RPMI8226 (cell line): ENCODE data around the gene INO80C.
"Not testable (repeated sequence)": the region's sequence is repeated elsewhere in the genome, so short reads cannot be mapped to it uniquely, and the experiment has no call there.

Source experiments
- DNase-seq: peaks from one replicate; pipeline ENCODE4 v3.0.0-alpha.2; 2015

The INO80C gene

DNA sequence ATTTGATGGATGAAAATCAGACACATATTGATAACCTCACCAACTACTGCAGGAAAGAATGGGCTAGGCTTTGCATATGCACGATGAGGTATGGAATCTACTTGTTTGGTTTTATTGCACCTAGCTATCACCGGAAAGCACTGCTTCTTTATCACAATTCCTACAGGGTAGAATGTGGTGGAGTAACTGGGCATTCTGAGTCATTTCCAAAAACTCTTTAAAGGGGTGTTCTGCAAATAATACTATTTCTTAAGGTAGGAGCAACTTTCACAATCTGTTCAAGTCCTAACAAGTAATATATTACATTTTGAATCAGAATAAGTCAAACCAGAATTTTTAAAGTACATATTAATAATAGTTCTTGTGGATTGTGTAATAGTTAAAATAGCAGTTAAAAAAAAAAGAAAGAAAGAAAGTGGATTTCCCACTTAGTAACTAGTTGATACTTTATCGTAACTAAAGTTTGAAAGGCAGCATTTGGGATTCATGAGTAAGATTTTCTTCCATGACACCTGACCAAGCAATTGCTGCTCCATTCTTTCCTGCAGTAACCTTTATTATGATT is 40.5 kb downstream of the INO80C start:
- no peak for DNase-seq

DNA sequence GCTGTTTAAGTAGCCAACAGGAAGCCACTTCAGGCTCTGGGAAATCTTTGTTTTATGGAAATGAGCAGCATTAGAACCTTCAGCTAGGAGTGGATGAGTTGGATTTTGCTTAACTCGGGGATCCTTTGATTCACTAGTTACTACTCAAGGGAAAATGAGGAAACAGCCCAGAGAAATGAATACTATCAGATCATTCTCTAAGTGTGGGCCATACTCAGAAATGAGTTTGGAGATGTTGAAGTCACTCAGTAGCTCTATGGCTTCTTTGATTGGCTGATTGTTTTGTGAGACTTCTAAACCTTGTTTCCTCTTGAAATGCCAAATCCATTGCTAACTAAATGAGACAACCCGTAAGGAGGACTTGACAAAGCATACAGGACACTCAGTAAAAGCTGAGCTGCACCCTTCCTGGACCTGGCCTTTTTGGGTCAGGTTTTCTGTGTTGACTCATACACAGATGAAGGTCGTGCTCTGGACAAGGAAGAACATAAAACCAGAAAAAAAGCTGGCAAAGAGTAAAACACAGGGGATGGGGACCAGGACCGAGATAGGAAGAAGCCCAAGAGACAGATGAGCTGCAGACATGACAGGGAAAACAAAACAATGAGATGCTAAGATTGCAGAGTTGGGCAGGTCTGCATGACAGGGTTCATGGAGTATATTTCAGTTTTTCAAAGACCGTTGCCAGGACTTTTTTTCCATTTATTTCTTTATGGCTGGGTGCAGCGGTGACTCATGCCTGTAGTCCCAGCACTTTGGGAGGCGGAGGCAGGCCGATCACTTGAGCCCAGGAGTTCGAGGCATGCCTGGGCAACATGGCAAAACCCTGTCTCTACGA is 41.6 kb downstream of the INO80C start:
- DNase-seq: no peak

DNA sequence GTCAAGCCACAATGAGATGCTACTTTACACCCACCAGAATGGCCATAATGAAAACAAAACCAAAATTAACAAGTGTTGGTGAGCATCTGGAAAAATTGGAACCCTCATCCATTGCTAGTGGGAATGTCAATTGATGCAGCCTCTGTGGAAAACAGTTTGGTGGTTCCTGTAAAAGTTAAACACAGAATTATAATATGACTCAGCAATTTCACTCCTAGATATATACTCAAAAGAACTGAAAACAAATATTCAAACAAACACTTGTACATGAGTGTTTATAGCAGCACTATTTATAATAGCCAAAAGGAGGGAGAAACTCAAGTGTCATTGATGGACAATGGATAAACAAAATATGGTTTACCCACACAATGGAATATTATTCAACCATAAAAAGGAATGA is 43.0 kb downstream of the INO80C start:
- DNase-seq: no peak

DNA sequence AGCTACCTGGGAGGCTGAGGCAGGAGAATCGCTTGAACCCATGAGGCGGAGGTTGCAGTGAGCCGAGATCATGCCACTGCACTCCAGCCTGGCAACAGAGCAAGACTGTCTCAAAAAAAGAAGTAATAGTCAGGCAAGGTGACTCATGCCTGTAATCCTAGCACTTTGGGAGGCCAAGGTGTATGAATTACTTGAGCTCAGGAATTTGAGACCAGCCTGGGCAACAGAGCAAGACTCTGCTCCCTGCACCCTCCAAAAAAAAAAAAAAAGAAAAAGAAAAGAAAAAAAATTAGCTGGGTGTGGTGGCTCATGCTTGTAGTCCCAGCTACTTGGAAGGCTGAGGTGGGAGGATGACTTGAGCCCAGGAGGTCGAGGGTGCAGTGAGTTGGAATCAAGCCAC is 44.7 kb downstream of the INO80C start:
- not testable (repeated sequence) for DNase-seq

DNA sequence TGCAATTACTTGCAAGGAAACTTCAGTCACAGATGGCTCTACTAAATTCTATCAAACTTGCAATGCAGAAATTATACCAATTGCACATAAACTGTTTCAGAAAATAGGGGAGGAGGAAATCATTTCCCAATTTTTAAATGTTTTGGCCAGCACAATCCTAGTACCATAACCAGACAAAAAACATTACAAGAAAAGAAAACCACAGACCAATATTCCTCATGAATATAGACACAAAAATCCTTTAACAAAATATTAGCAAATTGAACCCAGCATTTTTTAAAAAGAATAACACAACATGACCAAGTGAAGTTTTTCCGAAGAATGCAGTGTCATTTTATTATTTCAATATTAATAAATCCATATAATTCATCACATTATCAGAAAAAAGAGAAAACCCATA is 45.8 kb downstream of the INO80C start:
- no peak for DNase-seq

DNA sequence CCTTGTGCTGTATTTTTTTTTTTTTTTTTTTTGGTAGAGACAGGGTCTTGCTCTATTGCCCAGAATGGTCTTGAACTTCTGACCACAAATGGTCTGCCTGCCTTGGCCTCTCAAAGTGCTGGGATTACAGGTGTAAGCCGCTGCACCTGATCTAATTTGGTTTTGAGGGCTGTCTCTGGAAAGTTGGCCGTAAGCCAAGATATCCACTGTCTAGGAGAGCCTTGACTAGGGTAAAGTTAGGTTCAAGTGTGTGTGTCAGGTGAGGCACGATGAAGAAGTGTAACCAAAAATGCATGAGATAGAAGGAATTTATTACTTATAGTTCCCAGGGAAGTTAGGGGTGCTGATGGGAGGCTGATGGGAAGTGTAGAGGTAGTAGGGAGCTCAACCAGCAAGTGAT is 46.7 kb downstream of the INO80C start:
- DNase-seq: no peak

DNA sequence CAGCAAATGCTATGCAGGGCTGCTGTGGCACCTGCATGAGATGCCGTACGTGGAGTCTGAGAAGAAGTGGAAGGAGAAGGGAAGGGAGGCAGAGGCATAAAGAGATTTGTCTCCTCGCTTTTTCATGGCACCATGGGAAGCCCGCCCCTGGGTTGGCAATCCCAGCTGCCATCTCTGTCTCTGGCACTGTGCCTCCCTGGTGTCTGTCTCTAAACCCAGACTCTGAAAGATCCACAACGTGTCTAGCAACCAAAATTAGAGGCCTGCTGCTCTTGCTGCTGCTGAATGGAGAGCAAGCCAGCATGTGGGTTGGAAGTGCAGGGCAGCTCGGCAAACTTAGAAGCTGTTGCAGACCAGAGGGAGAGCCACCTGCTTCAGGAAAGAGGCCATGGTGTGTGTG is 53.1 kb downstream of the INO80C start:
- no peak for DNase-seq

DNA sequence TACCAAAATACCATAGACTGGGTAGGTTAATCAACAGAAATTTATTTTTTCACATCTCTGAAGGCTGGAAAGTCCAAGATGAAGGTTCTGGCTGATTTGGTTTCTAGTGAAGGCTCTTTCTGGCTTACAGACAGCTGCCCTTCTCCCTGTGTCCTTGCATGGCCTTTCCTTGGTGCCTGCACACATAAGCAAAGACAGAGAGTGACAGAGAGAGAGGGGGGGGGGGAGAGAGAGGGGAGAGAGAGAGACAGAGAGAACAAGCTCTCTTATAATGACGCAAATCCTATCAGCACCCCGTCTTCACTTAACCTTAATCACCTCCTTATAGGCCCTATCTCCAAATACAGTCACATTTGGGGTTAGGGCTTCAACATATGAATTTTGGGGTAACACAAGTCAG is 53.9 kb downstream of the INO80C start:
- no peak for DNase-seq

DNA sequence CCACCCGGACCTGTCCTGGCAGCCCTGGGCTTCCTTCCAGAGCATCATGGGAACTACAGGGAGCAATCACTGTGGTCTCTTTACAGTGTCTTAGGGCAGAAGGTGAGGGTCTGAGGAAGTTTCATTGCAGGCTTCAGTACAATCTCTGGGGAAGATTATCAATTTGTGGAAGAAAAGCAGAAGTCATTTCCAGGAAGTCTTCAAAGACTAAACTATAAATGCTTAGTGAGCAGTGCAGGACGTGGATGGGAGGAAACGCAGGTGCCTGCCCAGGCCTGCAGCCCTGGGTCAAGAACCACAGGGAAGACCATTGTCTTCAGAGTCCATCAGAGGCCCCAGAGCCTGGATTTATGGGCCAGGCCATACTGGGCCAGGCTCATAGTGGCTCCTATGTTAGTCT is 54.3 kb downstream of the INO80C start:
- DNase-seq: no peak

DNA sequence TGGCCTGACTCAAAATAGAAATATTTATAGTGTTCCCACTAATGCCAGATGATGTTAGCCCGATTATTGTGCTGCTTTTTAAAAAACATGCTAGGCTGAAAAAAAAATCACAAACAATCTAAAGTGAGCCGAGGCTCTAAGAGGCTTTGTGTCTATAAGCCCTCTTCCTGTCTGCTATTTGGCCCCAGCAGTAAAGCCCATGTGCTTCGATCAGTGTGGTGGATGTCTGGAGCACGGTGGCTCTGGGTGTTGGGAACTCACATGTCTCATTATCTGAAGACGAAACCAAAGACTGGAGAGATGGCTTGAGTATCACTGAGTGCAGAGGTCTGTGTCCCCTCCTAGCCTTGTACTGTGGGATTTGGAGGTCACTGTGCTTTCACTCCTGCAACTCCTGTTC is 55.1 kb downstream of the INO80C start:
- no peak for DNase-seq

DNA sequence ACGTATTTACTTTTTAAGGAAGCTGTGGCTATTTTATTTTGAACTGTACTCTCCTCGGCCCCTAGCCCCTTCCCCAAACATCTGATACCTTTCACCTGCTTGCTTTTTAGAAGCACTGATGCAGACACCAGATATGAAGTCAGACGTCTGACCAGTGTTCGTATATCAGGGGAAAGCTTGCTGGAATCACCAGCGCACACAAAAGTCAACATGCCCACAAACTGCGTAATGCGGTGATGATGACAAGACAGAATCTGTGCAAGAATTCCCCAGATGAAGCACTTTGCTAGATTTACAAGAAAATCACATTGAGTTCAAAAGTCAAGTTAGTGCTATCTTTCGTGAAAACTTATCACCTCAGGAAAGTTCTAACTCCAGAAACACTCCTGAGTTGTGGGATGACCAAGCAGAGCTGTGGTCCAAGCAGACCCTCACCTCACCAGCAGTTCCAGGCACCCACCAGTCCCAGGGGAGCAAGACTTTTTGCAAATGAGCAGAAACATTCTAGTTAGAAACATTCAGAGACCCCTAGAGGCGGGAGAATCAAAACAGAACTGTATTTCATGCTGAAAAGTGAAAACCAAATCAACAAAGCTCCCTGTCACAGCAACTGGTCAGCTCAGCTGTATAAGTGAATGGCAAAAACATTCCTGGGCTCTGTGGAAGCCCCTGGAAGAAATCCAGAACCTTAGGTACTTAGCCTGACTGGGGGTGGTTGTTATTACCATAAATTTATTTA is 55.7 kb downstream of the INO80C start:
- DNase-seq: no peak

DNA sequence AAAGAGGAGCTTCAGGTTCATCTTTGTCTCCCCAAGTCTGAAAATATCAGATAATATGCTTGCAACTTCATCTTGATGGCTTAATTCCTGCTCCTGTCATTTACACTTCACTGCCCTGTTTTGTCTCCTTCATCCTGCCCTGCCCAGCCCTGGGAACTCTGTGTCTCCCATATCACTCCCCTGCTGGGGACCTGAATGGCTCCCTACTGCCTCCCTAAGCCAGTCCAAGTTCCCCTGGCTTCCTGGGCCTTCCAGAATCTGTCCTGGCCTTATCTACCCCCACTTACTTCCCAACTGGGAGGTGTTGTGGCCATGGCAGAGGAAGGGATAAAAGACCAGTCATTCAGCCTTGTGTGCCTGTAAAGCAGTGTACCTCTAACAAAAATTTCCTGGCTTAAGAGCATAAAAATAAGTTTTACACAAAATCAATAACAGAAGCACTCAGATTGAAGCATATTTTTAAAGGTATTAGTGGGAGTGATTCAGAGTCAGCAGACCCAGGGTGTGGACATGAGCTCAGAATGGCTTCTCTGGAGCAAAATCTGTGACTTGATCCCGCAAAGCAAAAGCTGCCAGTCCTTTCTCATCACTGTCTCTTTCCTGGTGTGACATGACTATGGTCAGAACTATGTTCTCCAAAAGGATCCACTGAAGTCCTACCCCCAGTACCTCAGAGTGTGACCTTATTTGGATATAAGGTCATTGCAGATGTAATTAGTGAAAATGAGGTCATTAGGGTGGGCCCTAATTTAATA is 59.1 kb downstream of the INO80C start:
- no peak for DNase-seq

DNA sequence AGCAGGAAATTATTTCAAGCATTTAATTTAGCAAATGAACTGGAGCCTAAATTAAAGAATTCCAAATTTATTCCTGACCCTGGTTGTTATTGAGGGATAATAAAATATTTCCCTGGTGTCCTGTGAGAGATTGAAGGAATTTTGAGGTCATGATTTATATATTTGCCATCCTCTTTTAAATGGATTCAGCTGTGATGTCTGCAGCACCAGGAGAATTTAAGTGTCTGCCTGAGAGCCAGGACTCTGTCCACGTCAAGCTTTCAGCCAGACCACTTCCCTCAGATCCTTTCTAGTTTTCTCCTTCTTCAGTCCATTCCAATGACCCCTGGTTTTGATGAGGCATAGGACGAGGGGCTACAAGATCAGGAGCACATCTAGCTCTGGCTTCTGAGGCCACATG is 59.9 kb downstream of the INO80C start:
- DNase-seq: no peak

DNA sequence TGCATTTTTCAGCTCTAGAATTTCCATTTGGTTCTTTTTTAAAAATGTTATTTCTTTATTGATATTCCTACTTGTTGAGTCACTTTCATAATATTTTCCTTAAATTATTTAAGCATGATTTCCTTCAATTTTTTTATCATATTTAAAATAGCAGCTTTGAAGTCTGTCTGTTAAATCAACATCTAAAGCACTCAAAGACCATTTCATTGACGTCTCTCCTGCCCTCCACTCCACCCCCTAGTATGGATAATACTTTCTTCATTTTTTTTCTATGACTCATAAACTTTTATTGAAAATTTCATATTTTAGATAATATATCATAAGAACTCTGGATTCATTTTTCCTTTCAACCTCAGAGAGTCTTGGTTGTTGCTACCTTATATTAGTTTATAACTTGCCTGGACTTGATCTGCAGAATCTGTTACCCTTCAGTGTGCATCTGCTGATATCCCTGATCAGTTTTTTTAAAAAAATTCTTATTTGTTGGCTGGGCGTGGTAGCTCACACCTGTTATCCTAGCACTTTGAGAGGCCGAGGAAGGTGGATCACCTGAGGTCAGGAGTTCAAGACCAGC is 61.6 kb downstream of the INO80C start:
- DNase-seq: no peak

DNA sequence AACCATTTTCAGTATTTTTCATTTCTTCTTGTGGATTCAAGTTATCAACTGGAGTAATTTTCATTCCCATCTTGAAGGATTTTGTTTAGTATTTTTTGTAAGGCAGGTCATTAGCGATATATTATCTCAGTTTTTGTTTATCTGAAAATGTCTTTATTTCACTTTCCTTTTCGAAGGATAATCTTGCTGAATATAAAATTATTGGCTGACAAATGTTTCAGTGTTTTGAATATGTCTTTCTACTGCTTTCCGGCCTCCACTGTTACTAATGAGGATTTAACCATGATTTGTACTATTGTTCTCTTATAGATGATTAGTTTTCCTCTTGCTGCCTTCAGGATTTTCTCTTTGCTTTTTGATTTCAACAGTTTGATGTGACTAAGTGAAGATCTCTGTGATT is 62.4 kb downstream of the INO80C start:
- no peak for DNase-seq

DNA sequence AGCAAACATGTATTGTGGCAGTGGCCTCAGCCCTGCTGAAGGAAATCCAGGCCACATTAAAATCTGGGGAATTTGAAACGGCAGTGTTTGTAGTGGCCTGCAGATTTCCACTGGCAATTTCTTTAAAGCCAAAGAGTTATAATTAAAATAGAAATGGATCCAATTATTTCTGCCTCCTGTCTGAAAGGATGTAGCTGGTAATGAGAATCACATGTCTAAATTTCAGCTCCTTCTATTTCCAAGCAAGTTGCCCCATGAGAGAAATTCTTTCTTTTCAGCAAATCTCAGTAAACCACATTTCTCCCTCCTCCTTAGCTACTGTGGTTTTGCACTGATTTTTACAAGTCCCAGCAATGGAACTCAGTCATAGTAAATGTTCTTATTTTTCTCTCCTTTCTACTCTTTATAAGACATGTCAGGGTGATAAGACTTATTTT is 65.2 kb downstream of the INO80C start:
- DNase-seq: no peak

DNA sequence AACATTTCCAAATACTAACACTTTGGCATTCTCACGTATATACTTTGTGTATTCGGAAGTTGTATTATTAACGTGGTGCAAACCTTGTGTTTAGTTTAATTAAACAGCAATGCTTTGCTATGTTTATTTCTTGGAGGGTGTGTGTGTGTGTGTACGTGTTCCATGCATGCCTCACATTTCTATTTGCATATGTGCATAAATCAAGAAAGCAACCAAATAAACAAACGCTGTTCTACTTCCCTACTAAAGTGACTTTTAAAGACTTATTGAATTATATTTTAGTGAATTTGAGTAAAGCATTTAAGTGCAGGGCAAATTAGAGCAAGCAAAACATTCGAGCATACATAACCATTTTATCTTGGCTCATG is 66.4 kb downstream of the INO80C start:
- no peak for DNase-seq

DNA sequence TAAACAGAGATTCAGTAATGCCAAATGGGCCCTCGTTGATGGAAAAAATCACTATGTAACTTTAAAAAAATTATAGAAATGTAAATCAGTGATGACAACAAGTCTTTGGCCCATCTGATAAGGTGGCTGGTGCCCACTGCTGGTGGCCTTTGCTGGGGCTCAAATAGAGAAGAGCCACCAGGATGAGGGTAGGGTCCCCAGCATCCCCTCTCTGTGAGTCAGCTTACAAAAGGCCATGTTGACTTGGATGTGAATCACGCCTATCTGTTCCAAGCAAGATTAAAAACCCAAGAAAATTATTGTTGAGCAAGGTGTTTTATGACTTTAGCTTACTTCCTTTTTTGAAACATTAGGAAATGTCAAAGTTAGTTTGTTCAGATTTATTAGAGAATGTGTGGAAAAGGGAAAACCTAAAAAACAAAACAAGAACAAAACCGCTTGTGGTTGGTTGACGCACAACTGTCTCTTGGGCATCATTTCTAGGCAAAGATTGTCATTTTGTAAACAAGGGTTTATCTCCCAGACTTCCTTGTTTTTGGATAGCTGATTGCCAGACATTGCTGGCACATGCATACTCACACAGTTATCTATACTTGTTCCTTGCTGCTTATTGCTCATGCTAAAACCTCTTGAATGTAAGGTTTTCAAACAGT is 66.9 kb downstream of the INO80C start:
- no peak for DNase-seq

DNA sequence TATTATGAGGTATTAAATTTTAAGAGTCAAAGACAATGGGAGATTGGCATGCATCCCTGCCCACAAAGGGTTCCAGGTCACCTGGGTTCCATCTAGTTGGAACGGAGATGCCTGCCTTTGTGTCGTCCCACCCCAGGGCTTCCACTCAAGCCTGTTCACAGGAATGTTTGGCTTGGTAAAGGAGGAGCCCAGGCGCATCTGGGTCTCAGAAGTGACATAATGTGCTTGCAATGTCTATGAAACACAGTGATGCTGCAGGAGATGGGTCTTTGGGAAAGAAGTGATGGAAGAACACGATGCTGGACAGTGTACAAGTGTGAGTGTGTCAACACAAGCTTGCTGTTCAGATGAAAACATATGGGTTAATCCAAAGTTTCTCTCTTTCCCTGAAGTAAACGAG is 71.0 kb downstream of the INO80C start:
- DNase-seq: no peak

DNA sequence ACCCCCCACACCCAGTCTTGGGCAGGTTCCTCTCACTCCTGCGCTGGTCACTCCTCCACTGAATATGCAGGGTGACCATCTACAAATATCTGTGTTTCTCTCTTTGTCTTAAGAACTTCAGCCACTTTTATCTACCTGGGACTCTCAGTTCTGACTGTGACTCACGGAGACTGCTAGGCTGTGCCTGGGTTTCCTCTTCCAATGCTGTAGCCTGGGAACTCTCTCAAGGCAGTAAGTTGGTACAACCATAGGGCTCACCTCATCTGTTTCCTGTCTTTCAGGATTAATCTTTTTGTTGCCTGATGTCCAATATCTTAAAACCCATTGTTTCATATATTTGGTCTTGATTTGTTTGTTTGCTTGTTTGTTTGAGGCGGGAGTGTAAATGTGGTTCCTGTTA is 73.4 kb downstream of the INO80C start:
- no peak for DNase-seq

DNA sequence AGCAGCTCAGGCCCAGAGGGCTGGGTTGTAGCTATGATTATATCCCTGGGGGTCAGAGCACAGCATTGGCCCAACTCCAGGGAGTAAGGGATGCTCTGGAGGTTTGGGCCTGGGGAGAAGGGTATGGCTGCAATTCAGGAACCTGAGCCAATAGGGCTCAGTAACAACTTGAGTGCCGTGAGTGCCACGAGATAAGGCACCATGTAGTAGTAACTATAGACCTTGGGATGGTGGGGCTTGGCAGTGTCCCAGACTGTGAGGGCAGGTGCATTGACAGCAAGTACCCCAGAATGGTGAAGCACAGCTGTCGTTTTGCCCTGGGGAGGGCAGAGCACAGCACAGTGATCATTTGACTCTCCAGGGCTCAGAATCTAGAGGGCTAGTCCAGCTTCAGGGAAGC is 75.5 kb downstream of the INO80C start:
- DNase-seq: no peak

DNA sequence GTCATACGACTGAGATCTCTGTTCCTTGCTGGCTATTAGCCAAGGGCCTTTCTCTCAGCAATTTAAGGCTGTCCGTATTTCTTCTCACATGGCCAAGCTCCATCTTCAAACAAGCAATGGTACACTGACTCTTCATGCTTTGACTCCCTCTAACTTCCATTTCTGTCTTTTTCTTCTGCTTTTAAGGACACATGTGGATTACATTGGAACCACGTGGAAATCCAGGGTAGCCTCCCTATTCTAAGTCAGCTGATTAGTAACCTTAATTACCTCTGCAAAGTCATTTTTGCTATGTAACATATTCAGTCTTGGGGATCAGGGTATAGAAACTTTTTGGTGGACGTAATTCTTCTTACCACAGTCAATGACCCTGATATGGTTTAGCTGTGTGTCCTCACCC is 79.2 kb downstream of the INO80C start:
- no peak for DNase-seq
